Measurements from ENCODE around the gene DNASE2B.
"Not testable (repeated sequence)": the region's sequence is repeated elsewhere in the genome, so short reads cannot be mapped to it uniquely, and the experiment has no call there.

Gene DNASE2B

DNA sequence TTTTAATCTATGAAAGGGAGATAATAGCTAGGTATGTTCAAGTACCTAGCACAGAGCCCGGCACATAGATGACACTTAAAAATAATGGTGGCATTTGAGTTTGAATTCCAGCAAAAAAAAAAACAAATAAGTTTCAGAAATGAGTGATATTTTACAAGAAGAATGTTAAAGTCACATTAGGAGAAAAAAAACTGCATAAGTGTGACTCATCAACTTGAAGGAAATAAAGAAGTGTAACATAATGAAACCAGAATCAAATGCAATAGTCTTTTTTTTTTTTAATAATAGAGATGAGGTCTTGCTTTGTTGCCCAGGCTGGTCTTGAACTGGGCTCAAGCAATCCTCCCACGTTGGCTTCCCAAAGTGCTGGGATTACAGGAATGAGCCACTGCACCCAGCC lies 17.1 kb downstream of the DNASE2B start:
- no peak for DNase-seq

DNA sequence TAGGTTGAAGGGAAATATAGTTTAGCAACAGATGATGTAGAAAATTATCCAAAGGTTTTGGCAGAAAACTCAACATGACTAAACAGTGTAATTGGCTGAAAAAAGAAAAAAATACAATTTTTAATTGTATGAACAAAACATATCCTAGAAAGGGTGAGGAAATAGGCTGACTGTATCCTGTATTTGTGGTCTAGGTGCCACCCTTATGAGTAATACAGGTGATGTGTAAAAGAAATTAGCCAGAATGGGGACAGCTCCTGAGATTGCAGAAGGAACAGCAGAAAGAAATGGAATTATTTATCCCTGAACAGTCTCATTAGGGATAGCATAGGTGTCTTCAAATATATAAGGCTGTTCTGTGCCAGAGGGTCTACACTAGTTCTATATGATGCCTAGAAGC lies 24.6 kb downstream of the DNASE2B start:
- no peak for DNase-seq

GRCh38 chr1:84424513-84425149 lies 26.3 kb downstream of the DNASE2B start:
- no peak for DNase-seq

- no peak for DNase-seq
Measured at GRCh38 chr1:84425150-84425896, 27.0 kb downstream of the DNASE2B start.

DNA sequence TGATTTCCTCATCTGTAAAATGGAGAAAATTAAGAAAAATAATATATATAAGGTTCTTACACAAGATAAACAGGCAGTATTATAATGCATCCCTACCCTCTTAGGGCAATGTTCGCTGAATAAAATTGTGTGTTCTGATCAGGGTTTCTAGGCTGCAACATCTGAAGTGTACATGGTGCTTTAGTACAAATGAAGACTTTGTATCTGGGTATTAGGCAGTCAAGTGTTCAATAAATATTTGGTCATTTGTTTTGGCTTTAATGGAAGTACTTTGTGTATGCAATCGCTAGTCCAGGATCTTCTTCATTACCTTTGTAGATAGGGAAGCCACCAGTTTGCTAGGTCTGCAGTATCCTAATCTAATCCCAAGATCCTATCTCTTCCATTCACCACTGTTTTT lies 28.1 kb downstream of the DNASE2B start:
- DNase-seq: no peak

- no peak for DNase-seq
Measured at GRCh38 chr1:84427250-84428188, 29.2 kb downstream of the DNASE2B start.

DNA sequence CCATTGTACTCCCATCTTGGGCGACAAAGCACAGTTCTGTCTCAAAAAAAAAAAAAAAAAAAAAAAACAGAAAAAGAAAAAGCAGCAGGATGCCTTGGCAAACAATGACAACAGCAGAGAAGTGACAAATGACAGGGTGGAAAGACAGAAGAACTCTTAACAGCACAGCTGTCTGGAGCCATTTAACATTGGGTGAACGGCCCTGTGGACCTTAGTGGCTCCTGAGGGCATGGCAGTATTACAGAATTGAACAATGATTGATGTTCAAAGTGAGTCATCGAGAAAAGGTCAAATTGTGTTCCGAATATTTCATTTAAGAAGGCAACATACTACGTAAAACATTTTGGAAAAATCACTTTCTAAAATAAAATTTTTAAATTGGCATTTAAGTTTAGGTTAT lies 30.0 kb downstream of the DNASE2B start:
- no peak for DNase-seq

DNA sequence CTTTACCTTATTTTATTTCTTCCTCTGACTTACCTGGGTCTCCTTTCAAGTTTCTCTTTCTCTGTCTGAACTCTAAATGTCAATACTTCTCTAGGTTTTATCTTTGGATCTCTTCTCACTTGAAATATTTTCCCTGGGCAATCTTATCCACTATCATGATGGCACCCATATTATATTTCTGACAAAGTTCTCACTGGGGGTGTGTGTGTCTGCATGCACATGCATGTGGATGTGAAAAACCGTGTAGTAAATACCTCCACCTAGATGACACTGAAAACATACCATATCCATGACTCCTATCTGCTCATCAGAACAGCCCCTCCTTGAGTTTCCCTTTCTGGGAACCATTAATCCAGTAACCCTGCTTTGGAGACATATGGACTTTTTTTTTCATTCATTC lies 30.9 kb downstream of the DNASE2B start:
- DNase-seq: no peak

GRCh38 chr1:84430546-84430945 lies 32.3 kb downstream of the DNASE2B start:
- DNase-seq: no peak

DNA sequence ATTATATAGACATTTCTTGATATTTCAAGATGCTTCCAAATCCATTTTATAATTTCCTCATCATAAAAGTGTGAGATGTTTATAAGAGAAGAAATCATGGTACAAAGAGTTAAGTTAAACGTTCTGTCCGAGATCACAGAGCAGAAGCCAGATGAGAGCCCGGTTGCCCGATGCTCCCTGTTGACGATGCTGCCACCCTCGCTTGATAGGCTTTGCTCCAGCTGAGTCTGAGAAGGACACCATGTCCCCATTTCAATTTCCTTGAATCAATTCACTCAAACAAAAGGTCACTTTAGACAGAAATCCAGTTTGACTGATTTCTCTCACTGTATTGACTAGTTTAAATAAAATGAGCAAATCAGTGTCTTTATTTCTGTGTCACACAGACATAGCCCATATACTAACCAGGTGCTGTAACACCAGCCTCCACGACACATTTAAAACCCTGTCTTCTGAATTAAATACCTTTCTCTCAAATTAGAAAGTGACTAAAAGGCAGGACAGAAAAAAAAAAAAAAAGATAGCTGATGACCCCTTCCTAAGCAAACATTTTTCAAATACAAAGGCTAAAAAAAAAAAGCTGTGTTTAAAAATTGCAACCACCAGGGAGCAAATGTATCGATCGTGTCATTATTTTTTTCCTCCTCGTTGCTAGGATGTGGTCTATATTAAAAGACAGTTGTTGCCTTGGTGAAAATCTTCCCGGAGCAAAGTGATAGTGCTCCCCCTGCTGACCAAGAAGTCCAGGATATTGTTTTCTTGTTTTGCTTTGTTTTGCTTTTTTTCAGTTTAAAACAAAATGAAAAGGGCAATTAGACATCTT lies 35.2 kb downstream of the DNASE2B start:
- DNase-seq: peak; percentile 30

- no peak for DNase-seq
Measured at GRCh38 chr1:84434081-84434769, 35.9 kb downstream of the DNASE2B start.

DNA sequence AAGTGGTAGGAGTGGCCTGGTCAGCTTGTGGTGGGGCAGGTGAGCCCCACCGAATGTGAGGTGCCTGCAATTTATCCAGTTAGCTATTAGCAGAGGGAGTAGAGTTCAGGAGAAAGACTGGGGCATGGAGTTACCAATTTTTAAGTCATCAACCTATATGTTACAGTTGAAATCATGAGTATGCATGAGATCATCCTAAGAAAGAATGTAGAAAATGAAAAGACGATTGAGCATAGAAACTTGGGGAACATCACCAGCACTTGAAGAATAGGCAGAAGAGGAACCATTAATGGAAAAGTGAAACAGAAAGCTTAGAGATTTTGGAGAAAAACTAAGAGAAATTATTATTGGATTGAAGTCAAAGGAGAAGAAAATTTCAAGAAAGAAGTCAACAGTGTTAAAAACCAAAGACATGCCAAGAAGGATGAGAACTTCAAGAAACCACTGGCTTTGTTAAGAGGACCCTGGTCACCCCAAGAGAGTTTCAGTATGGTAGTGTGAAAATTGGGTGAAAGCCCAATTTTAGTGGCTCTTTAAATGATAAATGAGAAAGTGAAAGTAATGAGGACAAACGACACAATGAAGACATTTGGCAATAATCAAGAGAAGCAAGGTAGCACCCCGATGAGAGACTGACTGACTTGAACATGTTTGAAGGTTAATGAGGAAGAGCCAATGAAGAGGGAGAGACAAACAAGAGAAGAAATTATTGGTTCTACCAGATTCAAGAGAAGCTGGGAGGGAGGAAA lies 36.7 kb downstream of the DNASE2B start:
- DNase-seq: no peak

DNA sequence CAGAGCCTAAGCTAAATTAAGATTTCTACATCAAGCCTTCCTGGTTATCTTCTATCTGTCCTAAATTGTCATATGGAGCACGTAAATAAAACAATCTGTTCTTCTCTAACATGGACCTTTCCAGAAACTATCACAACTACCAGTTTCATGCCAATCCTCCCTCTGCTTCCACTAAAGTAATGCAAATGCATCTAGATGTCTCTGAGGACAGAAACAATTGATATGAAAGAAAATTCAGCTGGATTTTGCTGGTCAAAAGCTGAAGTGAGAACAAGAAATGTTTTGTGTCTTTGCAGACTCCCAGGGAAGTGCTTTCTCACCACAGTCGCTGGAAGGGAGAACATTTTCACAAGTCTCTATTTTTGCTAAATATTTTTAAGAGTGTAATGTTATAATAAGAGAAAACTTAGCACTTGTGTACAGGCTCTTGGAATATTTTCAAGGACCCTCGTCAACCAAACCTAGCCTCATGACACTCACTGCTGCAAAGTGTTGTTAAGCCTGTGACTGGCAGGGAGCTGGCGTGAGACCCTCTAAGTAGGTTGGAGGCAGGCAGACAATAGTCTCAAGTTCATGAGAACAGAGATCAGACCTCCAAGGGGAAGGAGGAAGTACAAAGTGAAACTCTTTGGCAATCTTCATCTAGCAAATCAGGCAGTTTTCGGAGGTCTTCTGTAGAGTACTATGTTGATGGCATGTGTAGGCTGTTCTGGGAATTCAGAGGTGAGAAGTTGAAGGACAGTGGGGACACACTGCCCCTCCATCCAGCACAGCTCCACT lies 38.8 kb downstream of the DNASE2B start:
- no peak for DNase-seq

GRCh38 chr1:84442256-84442655 lies 44.0 kb downstream of the DNASE2B start:
- no peak for DNase-seq

GRCh38 chr1:84442747-84443646 lies 44.7 kb downstream of the DNASE2B start:
- DNase-seq: peak; percentile 22

GRCh38 chr1:84448704-84449103 lies 50.4 kb downstream of the DNASE2B start:
- not testable (repeated sequence) for DNase-seq

DNA sequence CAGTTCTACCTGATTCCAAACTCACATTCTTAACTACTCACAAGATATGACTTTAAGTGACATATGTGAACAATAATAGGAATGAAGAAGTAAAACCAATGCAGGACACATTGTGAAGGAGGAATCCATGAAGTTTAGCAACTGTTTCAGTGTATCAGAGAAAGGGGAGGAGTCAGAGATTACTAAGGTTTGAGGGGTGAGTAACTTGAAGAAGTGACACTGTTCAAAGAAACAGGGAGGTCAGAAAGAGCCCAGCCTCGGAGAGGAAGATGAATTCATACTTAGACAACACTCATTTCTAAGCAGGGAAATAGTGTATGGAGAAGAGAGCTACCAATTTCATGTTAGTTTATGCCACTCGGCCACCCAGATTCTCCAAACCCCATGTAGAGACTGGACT lies 52.6 kb downstream of the DNASE2B start:
- DNase-seq: no peak

- DNase-seq: no peak
Measured at GRCh38 chr1:84452436-84452835, 54.2 kb downstream of the DNASE2B start.

DNA sequence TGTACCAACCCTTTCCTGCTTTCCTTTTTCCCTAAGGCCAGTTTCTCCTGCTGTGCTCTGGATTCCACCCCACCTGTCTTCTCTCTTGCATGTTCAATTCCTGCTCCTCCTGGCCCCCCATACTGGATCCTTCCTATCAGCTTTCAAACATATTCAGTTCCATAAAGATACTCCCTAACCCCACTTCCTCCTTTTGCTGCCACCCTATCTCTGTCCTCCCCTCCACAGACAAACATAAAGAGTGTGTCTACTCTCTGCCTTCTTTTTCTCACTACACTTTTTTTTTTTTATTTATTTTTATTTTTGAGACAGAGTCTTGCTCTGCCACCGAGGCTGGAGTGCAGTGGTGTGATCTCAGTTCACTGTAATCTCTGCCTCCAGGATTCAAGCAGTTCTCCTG lies 63.8 kb downstream of the DNASE2B start:
- DNase-seq: no peak

Data from T-helper 9 cell (primary cell).